B cell (primary cell): Measurements from ENCODE around the gene HS3ST1. TPM values are rescaled to one million over a fixed set of nuclear protein-coding genes. Genes with fewer than 3 reads are reported as not detected.

Source experiments
- ATAC-seq: fragments of 200-7000 bp; cut with Tn5 transposase; one replicate; pipeline ENCODE4 v1.10.0; 2021; ENCODE audit warnings: low read depth, mild to moderate bottlenecking, moderate number of reproducible peaks, moderate library complexity
- CTCF ChIA-PET: fragments of 350-600 bp; sonication (Branson Sonifier 250); formaldehyde crosslinking; loops from one replicate; lab custom pipeline; 2021; ENCODE audit warnings: antibody characterized with exemption, inconsistent platforms; lab: Charles Lee
- POLR2A ChIA-PET: fragments of 350-600 bp; sonication (Branson Sonifier 250); formaldehyde crosslinking; loops from one replicate; lab custom pipeline; 2021; ENCODE audit warnings: antibody characterized with exemption; lab: Charles Lee
- DNase-seq: peaks from one replicate; pipeline ENCODE4 v3.0.0; 2013
- H2AFZ ChIP-seq: 2 replicates; pipeline ENCODE4 v1.6.1; 2012; ENCODE audit warnings: mild to moderate bottlenecking, low read depth, low read length; ENCODE audit not compliant: insufficient read depth, poor library complexity, severe bottlenecking
- H3K27ac ChIP-seq, 2 donors: 1 replicate in 1 of 2; 2 replicates in 1 of 2; pipeline ENCODE4 v1.5.1; 2012 to 2013; ENCODE audit warnings: low read length in 2 of 2, mild to moderate bottlenecking in 2 of 2, moderate library complexity in 1 of 2
- H3K27me3 ChIP-seq, 4 experiments: fragments of 200-600 bp in 1 of 4; sonication (generic) in 1 of 4; replicated peaks in 1 of 4; 1 replicate in 2 of 4; 2 replicates in 2 of 4; pipeline versions ENCODE4 v1.6.1 to v1.7.0; 2013 to 2016; ENCODE audit warnings: low read length in 3 of 4, mild to moderate bottlenecking in 2 of 4, mixed read lengths in 1 of 4, moderate library complexity in 1 of 4; ENCODE audit not compliant: insufficient read depth in 4 of 4, control insufficient read depth in 3 of 4; ENCODE audit errors: control extremely low read depth in 1 of 4
- H3K36me3 ChIP-seq, 2 experiments: replicated peaks in 1 of 2; 1 replicate in 1 of 2; 2 replicates in 1 of 2; pipeline versions ENCODE4 v1.6.1 to v1.7.1; 2013; ENCODE audit warnings: low read length in 1 of 2; ENCODE audit not compliant: insufficient read depth in 2 of 2, control insufficient read depth in 1 of 2; ENCODE audit errors: control extremely low read depth in 1 of 2, extremely low read depth in 1 of 2
- H3K4me1 ChIP-seq, 2 donors: fragments of 200-600 bp in 1 of 2; sonication (generic) in 1 of 2; 1 replicate in 1 of 2; 2 replicates in 1 of 2; pipeline versions ENCODE4 v1.5.1 to v1.6.1; 2013 to 2017; ENCODE audit warnings: low read length in 2 of 2; ENCODE audit not compliant: control insufficient read depth in 2 of 2, insufficient read depth in 2 of 2
- H3K4me2 ChIP-seq: replicated peaks from 2 replicates; pipeline ENCODE3; 2012; ENCODE audit warnings: mild to moderate bottlenecking, low read depth, low read length; ENCODE audit not compliant: poor library complexity, severe bottlenecking
- H3K4me3 ChIP-seq, 5 experiments: fragments of 200-600 bp in 1 of 5; sonication (generic) in 1 of 5; 1 replicate in 3 of 5; 2 replicates in 2 of 5; pipeline versions ENCODE4 v1.5.1 to v1.7.0; 2011 to 2016; ENCODE audit warnings: low read length in 4 of 5, mild to moderate bottlenecking in 4 of 5, low read depth in 2 of 5, control low read depth in 1 of 5, moderate library complexity in 1 of 5; ENCODE audit not compliant: insufficient read depth in 1 of 5; ENCODE audit errors: control extremely low read depth in 1 of 5, extremely low read depth in 1 of 5
- H3K79me2 ChIP-seq: fragments of 200-600 bp; sonication (generic); one replicate; pipeline ENCODE4 v1.6.0; 2016; ENCODE audit warnings: low read length; ENCODE audit not compliant: control insufficient read depth, insufficient read depth
- H3K9ac ChIP-seq: fragments of 200-600 bp; sonication (generic); 2 replicates; pipeline ENCODE4 v1.6.1; 2017; ENCODE audit warnings: mild to moderate bottlenecking, low read length, moderate library complexity
- H3K9me3 ChIP-seq, 3 donors: one replicate each; pipeline versions ENCODE4 v1.6.1 to v1.7.1; 2013; ENCODE audit warnings: low read length in 2 of 3; ENCODE audit not compliant: control insufficient read depth in 2 of 3, insufficient read depth in 1 of 3; ENCODE audit errors: control extremely low read depth in 1 of 3
- H4K20me1 ChIP-seq: 2 replicates; pipeline ENCODE4 v1.6.0; 2012; ENCODE audit warnings: mild to moderate bottlenecking, low read length; ENCODE audit not compliant: insufficient read depth, control insufficient read depth, poor library complexity, severe bottlenecking
- H3K27ac Mint-ChIP-seq: one replicate; pipeline ENCODE4 v1.8.0; 2021; ENCODE audit warnings: mixed read lengths
- H3K27me3 Mint-ChIP-seq: one replicate; pipeline ENCODE4 v1.8.0; 2021; ENCODE audit warnings: mixed read lengths
- H3K4me1 Mint-ChIP-seq: one replicate; pipeline ENCODE4 v1.8.0; 2021; ENCODE audit warnings: mixed read lengths
- H3K4me3 Mint-ChIP-seq: one replicate; pipeline ENCODE4 v1.8.0; 2021; ENCODE audit warnings: mixed read lengths
- H3K9me3 Mint-ChIP-seq: one replicate; pipeline ENCODE4 v1.8.0; 2022; ENCODE audit warnings: mixed read lengths; ENCODE audit not compliant: insufficient read depth
- EZH2 ChIP-seq: IDR thresholded peaks from 2 replicates; pipeline ENCODE4 v1.6.1; 2012; ENCODE audit warnings: borderline replicate concordance, low read depth, mild to moderate bottlenecking, moderate library complexity, low read length; ENCODE audit not compliant: insufficient read depth, poor library complexity, severe bottlenecking
- WGBS: methylation state at CpG from one replicate; pipeline ENCODE4 v1.1.5; 2013; ENCODE audit warnings: missing lambda C conversion rate; ENCODE audit not compliant: insufficient coverage; 5-methylcytosine and 5-hydroxymethylcytosine counted together
- intact Hi-C: fragments of 100-400 bp; cut with micrococcal nuclease; formaldehyde crosslinking; loops from one replicate; pipeline ENCODE4 v1.10.0; 2022
- polyA plus RNA-seq: library from polyadenylated mRNA; depleted of rRNA; stranded (reverse); fragments of >200 nt; gene quantifications from 2 replicates; pipeline ENCODE4 v1.2.3, GENCODE V29; 2012
- total RNA-seq, 2 donors: library from RNA; stranded (reverse); fragments of 120-200 nt in 1 of 2; gene quantifications; 1 replicate in 1 of 2; 2 replicates in 1 of 2; pipeline versions ENCODE4 v1.2.3 to v1.2.4, GENCODE V29; 2013 to 2022
- TF ChIP-seq, protein P1 (sequence below): fragments of 200-600 bp; IDR thresholded peaks from one replicate; pipeline ENCODE4 v1.8.0; 2022; ENCODE audit warnings: antibody characterized with exemption, mild to moderate bottlenecking

HS3ST1 gene
- total and polyA plus RNA-seq, 2 donors (not counting 1 experiment from before 2014, with no cell fraction given): 4.3 to 17.7 TPM

DNA sequence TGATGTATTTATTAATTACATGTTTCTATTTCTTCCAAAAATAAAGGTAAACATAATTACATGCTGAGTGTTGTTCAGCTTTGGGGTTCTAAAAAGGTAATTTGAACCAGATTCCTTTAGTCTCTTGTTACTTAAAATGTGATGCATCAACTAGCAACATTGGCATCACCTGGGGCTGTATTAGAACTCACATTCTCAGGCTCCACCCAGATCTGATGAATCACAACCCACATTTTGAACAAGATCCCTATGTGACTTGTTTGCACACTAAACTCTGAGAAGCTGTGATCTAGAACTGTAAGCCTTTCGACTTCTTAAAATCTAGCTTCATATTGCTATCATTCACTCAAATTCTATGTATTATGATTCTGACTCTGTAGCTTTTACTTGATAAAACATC, 23.0 kb upstream of the HS3ST1 start:
- TF ChIP-seq, protein P1, sequence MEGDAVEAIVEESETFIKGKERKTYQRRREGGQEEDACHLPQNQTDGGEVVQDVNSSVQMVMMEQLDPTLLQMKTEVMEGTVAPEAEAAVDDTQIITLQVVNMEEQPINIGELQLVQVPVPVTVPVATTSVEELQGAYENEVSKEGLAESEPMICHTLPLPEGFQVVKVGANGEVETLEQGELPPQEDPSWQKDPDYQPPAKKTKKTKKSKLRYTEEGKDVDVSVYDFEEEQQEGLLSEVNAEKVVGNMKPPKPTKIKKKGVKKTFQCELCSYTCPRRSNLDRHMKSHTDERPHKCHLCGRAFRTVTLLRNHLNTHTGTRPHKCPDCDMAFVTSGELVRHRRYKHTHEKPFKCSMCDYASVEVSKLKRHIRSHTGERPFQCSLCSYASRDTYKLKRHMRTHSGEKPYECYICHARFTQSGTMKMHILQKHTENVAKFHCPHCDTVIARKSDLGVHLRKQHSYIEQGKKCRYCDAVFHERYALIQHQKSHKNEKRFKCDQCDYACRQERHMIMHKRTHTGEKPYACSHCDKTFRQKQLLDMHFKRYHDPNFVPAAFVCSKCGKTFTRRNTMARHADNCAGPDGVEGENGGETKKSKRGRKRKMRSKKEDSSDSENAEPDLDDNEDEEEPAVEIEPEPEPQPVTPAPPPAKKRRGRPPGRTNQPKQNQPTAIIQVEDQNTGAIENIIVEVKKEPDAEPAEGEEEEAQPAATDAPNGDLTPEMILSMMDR: no peak
- no peak for TF ChIP-seq EZH2
- H3K27ac Mint-ChIP-seq: no peak overlapping the region
- H4K20me1 ChIP-seq: no peaks in the 10 kb centered on the region

DNA sequence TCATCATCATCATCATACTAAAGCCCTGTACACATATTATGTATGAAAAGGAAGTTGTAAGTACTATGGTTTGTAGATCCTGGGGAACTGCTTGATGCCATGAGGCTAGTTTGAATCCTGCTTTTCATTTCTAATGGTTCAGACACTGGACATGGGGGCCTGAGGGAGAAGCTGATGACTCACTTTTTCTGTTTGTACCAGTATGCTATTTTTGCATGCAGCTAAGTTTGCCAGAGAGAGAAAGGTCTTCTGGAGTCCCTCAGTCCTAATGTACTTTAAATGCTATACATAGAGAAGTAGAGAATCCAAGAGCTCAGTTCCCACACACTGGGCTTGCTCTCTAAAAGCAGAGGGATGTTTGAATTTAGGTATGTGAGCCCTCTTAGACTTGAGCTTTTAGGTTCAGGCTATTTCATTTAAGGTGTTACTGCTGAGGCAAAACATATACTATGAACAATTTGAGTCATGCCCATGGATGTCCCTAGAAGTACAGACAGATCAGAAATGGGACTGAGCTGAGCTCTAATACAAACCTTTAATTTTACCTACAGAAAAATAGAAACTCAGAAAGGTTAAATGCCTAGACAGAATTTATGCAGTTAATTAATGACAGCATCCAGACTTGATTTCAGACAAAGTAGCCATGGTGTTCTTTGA, 17.6 kb upstream of the HS3ST1 start:
- ATAC-seq: no peak
- H3K27me3 Mint-ChIP-seq: no peaks in the 10 kb centered on the region
- intact Hi-C loops: no loop called here
- Histone ChIP-seq H3K27ac (no peak overlapping the region), H3K9ac (no peak overlapping the region), H3K27me3 (no peaks in the 10 kb centered on the region), H3K4me1 (no peaks in the 10 kb centered on the region), H3K4me3 (no peak overlapping the region), H4K20me1 (no peaks in the 10 kb centered on the region), H3K4me2 (no peak overlapping the region), H2AFZ (no peak overlapping the region), H3K9me3 (no peaks in the 10 kb centered on the region), H3K79me2 (no peaks in the 10 kb centered on the region), H3K36me3 (peaks cover 0 to 8% of the 10 kb centered on the region in 2 experiments)
- POLR2A ChIA-PET: no interaction called here
- no peak for TF ChIP-seq EZH2
- TF ChIP-seq, protein P1: no peak
- H3K27ac Mint-ChIP-seq: no peak overlapping the region
- no peak for DNase-seq
- H3K9me3 Mint-ChIP-seq: no peaks in the 10 kb centered on the region
- no peak overlapping the region for H3K4me3 Mint-ChIP-seq
- peaks cover 2% of the 10 kb centered on the region for H3K4me1 Mint-ChIP-seq
- CTCF ChIA-PET: interaction anchor here (1.1 kb wide), 1 partner anchor 9 kb away, joined by 3 read pairs; no protein-coding TSS in a partner anchor

More for the DNA sequence above, 23.0 kb upstream of the HS3ST1 start:
- DNase-seq (no peak), ATAC-seq (no peak)
- CTCF ChIA-PET: no interaction called here
- Mint-ChIP-seq H3K27me3 (no peaks in the 10 kb centered on the region), H3K4me1 (peaks cover 20% of the 10 kb centered on the region), H3K4me3 (no peak overlapping the region), H3K9me3 (no peaks in the 10 kb centered on the region)
- no CpG with 5 or more reads among the region's 1 CpG for WGBS
- H3K4me2 ChIP-seq: no peak overlapping the region
- H3K4me1 ChIP-seq: peaks cover 8 to 16% of the 10 kb centered on the region in 2 donors
- POLR2A ChIA-PET: no interaction called here
- H3K4me3 ChIP-seq: no peak overlapping the region
- H3K9me3 ChIP-seq: no peaks in the 10 kb centered on the region
- H3K9ac ChIP-seq: no peak overlapping the region
- H2AFZ ChIP-seq: no peak overlapping the region
- peaks cover 0 to 3% of the 10 kb centered on the region in 2 experiments for H3K36me3 ChIP-seq
- H3K27me3 ChIP-seq: no peaks in the 10 kb centered on the region
- no peak overlapping the region for H3K27ac ChIP-seq
- H3K79me2 ChIP-seq: no peaks in the 10 kb centered on the region
- intact Hi-C loops: no loop called here
